Kidney capillary endothelial cell (primary cell): Measurements from ENCODE around the gene ZNF22.

Experiments
- DNase-seq: peaks from one replicate; pipeline ENCODE4 v3.0.0-alpha.2; 2018; ENCODE audit warnings: low spot score

Gene ZNF22

DNA sequence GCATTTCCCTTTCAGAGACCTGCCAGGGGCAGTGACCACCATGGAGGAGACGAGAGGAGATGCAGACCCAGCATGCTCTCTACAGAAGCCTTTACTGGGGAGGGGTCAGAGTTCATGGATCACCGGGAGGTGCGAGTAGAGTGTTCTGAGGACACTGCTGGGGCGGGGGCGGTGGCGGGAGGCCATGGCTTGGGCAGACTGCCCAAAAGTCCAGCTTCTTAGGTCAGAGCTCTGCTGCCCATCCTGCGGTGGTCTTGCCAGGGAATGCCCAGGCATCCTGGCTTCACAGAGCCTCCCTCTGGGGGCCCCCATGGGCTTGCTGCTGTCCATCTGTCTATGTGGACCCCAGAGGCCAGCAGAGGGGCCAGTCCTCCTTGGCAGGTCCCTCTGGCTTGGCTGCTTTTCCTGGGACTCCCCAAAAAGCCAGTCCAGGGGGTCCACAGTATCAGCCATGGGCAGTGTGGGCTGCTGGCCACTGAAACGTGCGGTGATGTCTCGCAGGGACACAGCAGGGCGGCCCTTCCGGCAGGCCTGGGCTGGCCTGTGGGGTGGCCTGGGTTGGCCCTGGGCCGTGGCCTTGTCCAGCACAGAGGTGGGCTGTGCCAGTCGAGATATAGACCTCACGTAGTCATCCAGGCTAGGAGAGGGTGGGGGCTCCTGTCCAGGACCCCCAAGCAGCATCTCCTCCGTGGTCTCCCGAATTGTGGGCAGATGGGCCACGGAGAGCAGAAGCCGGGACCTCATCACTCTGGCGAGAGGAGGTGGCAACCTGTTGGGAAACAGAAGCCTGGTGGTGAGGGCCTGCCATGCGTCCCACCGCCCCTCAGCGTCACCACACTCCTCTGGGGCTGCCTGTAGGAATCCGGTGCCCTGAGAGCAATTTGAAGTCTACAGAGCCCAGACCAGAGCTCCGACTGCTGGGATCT is 23.2 kb upstream of the ZNF22 start:
- no peak for DNase-seq

GRCh38 chr10:44978213-44978569 is 22.5 kb upstream of the ZNF22 start:
- no peak for DNase-seq

- peak; percentile 86 for DNase-seq
Observed at GRCh38 chr10:44978570-44979280, 22.0 kb upstream of the ZNF22 start, which contains the start of gene DEPP1. Gene DEPP1 (minus strand): TSS chr10:44978809. CDS start chr10:44978030, 779 bp downstream.

DNA sequence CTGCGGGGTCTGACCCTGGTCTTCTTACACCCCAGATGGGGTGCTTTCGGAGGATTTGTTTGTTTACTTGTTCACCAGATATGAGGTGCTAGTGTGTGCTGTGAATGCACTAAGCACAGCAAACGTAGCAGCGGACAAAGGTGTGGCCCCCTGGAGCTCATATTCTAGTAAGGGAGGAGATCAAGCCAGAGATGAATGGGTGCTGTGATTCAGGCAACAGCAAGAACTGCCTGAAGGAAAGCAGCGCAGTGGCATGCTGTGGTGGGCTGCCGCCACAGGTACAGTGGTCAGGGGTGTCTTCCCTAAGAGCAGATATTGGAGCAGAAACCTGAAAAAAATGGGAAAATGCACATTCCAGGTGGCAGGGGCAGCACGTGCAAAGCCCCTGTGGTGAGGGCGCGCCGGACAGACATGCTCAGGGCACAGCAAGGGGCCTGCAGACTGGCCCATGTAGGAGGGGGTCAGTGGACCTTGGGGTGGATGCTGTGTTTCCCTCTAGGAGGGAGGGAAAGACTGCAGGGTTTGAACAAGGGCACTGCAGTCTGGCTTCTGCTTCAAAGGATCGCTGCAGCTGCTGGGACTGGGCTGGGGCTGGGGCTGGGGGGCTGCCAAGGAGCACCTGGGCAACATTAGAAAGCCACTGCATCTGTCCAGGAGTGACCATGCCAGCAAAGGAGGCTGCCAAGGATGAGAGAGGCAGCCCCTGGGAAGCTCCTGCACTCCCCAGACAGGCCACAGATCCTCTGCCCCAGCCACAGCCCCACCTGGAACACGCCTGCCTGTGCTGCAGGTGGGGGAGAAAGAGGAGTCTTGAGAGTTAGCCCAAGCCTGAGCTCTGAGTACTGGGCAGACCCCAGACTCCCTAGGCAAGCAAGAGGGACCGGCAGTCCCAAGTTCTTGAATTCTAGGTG is 21.2 kb upstream of the ZNF22 start:
- DNase-seq, result no peak

GRCh38 chr10:44980309-44981171 is 20.2 kb upstream of the ZNF22 start:
- DNase-seq, result peak; percentile 27

DNA sequence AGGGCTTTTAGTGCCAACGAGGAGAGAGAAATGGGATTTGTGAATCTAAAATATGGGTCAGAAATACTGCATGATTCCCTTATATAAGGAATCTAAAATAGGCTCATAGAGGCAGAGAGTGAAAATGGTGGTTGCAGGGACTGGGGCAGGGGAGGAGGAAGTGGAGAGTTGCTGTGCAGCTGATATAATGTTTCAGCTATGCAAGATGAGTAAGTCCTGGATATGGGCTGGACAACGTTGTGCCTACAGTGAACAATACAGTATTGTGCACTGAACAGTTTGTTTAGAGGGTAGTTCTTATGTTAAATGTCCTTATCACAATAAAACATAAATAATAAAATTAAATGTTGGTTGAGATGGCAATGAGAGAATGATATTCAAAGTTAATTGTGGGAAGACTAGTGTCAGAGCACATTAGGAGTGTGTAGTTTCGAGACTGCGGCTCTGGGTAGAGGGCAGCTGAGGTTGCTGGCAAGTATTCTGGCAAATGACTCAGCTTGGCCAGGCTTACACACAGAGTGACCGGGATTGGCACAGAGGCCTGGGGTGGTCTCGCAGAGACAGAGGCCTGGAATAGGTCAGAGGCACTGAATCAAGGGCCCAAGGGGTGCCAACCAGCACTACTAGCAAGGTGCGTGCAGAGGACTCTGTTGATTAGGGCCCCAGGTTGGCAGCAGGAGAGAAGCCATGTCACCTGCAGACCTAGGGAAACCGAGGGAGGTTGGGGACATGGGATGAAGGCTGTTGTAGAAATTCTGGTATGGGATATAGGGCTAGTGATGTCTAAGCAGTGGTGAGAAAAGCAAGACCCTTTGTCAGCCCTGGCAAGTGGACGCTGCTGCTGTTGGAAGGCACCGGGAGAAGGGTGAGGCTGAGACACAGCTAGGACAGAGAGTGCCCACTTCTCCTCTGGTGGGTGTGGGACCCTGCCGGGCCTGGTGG is 19.3 kb upstream of the ZNF22 start:
- DNase-seq, result peak; percentile 91

DNA sequence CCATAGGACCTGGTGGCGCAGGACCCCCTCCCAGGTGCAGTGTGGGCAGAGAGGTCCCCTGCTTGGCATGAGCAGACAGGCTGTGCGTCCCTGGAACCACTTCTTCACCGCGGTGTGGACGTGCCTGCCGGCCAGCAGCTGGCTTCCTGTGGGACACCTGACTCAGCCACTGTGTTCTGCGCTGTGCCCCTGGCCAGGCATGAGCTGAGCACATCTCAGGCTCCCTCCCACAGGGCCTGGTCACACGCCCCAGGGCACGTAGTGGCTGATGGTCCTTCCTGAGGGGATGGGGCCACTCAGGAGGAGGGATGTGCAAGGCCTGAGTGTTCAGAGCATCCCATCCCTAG is 18.6 kb upstream of the ZNF22 start:
- DNase-seq, result peak; percentile 65

DNA sequence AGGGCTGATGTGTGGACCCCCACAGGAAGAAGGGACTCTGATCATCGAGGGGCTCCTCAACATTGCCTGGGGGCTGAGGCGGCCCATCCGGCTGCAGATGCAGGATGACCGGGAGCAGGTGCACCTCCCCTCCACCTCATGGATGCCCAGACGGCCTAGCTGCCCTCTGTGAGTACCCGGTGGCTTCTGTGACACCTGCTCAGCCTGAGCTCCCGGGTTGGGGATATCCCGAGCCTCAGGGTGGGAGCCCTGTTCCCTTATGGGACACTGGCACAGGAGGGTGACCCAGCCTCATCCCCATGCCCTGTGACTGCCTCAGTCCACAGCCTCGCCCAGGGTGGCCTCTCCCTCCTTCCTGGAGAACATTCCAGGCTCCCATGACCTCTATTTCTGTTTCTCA is 18.2 kb upstream of the ZNF22 start:
- DNase-seq, result no peak

DNA sequence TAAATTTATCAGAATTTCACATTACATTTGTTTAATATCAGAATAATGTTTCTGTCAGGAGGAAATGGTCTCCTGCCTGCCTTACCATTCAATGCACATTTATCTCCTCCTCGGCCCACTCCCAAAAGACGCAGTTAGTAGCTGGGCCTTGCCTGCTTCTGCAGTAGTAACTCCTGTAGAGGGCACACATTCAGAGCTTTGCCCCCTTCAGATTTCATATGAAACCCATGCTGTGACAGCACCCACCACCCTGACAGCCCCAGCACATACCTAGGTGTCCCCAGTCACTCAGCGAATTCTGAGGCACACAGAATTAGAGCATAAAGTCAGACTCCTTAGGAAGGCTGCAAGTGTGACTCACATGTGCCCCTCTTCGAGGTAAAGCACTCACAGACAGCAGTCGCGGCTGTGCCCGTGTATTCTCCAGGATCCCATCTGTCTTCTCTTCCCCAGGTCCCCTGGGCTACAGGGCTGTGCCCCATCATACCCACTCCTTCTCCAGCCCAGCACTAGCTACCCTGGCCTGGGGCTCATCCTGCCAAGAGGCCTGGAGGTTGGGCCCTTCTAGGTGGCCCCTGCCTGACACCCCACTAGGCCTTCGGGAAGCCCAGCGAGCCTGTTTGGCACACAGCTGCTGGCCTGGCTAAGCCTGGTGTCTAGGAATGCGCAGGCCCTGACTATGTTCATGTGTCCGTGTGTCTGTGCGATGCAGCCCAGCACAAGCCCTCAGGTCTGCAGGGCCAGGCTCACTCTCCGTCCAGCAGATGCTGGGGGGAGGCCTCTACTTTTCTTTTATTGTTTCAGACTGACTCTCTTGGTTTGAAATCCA is 17.4 kb upstream of the ZNF22 start:
- DNase-seq, result no peak

DNA sequence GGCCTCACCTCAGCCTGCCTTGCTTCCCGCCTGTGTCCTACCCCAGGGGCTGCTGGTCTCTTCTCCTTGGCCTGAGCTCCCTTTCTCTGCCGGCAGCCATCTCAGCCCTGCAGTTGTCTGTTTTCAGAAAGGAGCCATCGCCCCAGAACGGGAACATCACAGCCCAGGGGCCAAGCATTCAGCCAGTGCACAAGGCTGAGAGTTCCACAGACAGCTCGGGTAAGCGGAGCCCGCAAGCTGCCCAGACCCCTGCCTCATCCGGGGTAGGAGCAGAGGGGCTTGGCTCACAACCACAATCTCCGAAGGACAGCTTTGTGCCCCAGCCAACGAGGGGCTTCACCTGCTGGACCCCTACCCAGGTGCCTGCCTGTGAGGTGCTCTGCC is 16.8 kb upstream of the ZNF22 start:
- DNase-seq, result no peak

GRCh38 chr10:44984671-44985101 is 16.0 kb upstream of the ZNF22 start:
- no peak for DNase-seq

DNA sequence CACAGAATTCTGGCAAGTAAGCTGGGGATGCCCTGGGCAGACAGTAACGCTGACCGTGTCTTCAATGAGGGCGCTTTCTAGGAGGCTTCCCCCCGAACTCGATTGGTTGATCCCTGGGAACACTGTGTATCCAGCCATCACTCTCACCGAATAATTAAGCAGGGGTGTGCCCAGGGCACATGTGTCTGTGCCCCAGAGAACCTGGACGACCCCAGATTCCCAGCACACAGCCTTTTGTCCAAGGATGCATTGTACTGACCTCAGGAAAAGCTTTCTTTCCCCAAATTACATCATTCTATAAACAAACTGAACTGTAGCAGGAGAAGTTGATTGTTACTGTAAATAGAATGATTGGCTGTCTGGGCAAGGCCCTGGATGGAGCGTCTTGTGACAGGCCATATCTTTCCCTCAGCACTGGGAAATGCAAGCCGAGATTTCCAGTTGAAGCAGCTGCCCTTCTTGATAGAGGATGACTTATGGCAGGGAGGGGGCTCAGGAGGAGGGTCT is 15.5 kb upstream of the ZNF22 start:
- DNase-seq, result no peak

- DNase-seq, result no peak
Observed at GRCh38 chr10:44986179-44986578, 14.5 kb upstream of the ZNF22 start.

- DNase-seq, result no peak
Observed at GRCh38 chr10:44986670-44987069, 14.1 kb upstream of the ZNF22 start.

GRCh38 chr10:44988957-44989585 is 11.7 kb upstream of the ZNF22 start:
- DNase-seq, result no peak

GRCh38 chr10:44989597-44990301 is 11.0 kb upstream of the ZNF22 start:
- no peak for DNase-seq

- DNase-seq, result no peak
Observed at GRCh38 chr10:44990302-44990655, 10.4 kb upstream of the ZNF22 start.

DNA sequence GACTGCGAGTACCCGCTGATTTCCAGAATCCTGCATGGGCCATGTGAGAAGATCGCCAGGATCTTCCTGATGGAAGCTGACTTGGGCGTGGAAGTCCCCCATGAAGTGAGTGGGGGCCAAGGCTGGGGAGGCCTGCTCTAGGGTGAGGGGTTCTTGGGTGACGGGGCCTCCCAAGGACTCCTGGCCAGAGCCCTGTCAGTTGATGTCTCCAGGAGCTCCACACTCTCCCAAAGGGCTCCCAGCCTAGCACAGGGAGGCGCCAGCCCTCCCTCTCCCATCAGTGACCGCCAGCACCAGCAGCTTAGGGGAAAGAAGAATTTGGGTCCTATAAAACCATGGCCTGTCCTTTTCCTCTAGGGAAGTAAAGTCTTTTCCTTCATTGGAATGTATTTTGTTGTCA is 9.8 kb upstream of the ZNF22 start:
- no peak for DNase-seq
